Lung microvascular endothelial cell (primary cell): ENCODE results near the gene TLN1. TPM values are rescaled to one million over a fixed set of nuclear protein-coding genes. Genes with fewer than 3 reads are reported as not detected.

Experiments used
- total RNA-seq: library from RNA; depleted of rRNA; stranded (reverse); fragments of >200 nt; gene quantifications from 2 replicates; pipeline ENCODE4 v1.2.1, GENCODE V29; 2014

Gene TLN1
- total RNA-seq, 1 donor from 2014 or later: 180 TPM

Other genes starting within 250 kb of the TLN1 start
- 7.8 and 10.9 TPM in 2 replicates for gene RUSC2, start 242.1 kb downstream of the TLN1 start, total RNA-seq
- gene TESK1, start 126.9 kb downstream of the TLN1 start, total RNA-seq: 2.8 and 6.3 TPM in 2 replicates
- gene CD72, start 113.8 kb downstream of the TLN1 start, total RNA-seq: under 0.01 TPM in 1 of 2 replicates, not detected in the other
- gene SIT1, start 81.3 kb downstream of the TLN1 start, total RNA-seq: not detected in 2 replicates
- 215,777 and 328,792 TPM in 2 replicates for gene RMRP, start 74.2 kb downstream of the TLN1 start, total RNA-seq
- gene CCDC107, start 73.9 kb downstream of the TLN1 start, total RNA-seq: 10.9 and 16.9 TPM in 2 replicates
- gene ARHGEF39, start 67.0 kb downstream of the TLN1 start, total RNA-seq: under 0.01 and 0.44 TPM in 2 replicates
- 0.22 TPM in 1 of 2 replicates, not detected in the other for gene CA9, start 58.3 kb downstream of the TLN1 start, total RNA-seq
- 7.3 and 9.8 TPM in 2 replicates for gene TPM2, start 42.3 kb downstream of the TLN1 start, total RNA-seq
- 34.4 and 36.7 TPM in 2 replicates for gene CREB3, start 471 bp upstream of the TLN1 start, total RNA-seq
- gene GBA2, start 17.0 kb upstream of the TLN1 start, total RNA-seq: 42.5 and 54.0 TPM in 2 replicates
- 8.1 and 10.1 TPM in 2 replicates for gene RGP1, start 17.1 kb upstream of the TLN1 start, total RNA-seq
- 60.9 and 61.5 TPM in 2 replicates for gene MSMP, start 22.1 kb upstream of the TLN1 start, total RNA-seq
- 0.20 and 2.0 TPM in 2 replicates for gene NPR2, start 59.4 kb upstream of the TLN1 start, total RNA-seq
- gene SPAG8, start 80.1 kb upstream of the TLN1 start, total RNA-seq: not detected in 2 replicates
- 2.6 and 10.7 TPM in 2 replicates for gene HINT2, start 82.8 kb upstream of the TLN1 start, total RNA-seq
- not detected in 2 replicates for gene FAM221B, start 96.5 kb upstream of the TLN1 start, total RNA-seq
- under 0.01 and 0.22 TPM in 2 replicates for gene TMEM8B, start 97.0 kb upstream of the TLN1 start, total RNA-seq
- not detected in 2 replicates for gene OR13J1, start 138.2 kb upstream of the TLN1 start, total RNA-seq
- 1.8 and 4.1 TPM in 2 replicates for gene HRCT1, start 174.0 kb upstream of the TLN1 start, total RNA-seq
- 1.8 and 3.5 TPM in 2 replicates for gene SPAAR, start 177.3 kb upstream of the TLN1 start, total RNA-seq
- not detected in 2 replicates for gene OR2S2, start 226.0 kb upstream of the TLN1 start, total RNA-seq